Adrenal gland (tissue), 12 donors: ENCODE data around the gene TBC1D10A. TPM values are rescaled to one million over a fixed set of nuclear protein-coding genes. Genes with fewer than 3 reads are reported as not detected.

Experiments used
- DNase-seq, 7 donors: peaks; one replicate each; pipeline ENCODE4 v3.0.0-alpha.2; 2019 to 2020
- H3K27ac ChIP-seq, 5 donors: fragments of 200-600 bp; sonication (generic) in 4 of 5; 1 replicate in 3 of 5; 2 replicates in 2 of 5; pipeline versions ENCODE4 v1.5.1 to v1.8.0; 2016 to 2020; ENCODE audit warnings: mild to moderate bottlenecking in 1 of 5
- H3K27me3 ChIP-seq: fragments of 200-600 bp; 2 replicates; pipeline ENCODE4 v1.8.0; 2021
- H3K36me3 ChIP-seq, 2 donors: fragments of 200-600 bp; replicated peaks in 1 of 2; 1 replicate in 1 of 2; 2 replicates in 1 of 2; pipeline versions ENCODE4 v1.5.1 to v1.8.0; 2018 to 2022
- H3K4me1 ChIP-seq, 2 donors: fragments of 200-600 bp; replicated peaks in 1 of 2; 1 replicate in 1 of 2; 2 replicates in 1 of 2; pipeline versions ENCODE4 v1.5.1 to v1.8.0; 2018 to 2021
- H3K4me3 ChIP-seq, 4 donors: fragments of 200-600 bp; sonication (generic) in 3 of 4; one replicate each; pipeline ENCODE4 v1.5.1; 2016 to 2018
- H3K9me3 ChIP-seq, 3 donors: fragments of 200-600 bp; sonication (generic) in 1 of 3; replicated peaks in 1 of 3; 1 replicate in 2 of 3; 2 replicates in 1 of 3; pipeline versions ENCODE4 v1.5.1 to v1.8.0; 2016 to 2021
- CTCF ChIP-seq, 6 experiments: fragments of 450-650 bp in 4 of 6; fragments of 200-600 bp in 2 of 6; sonication (generic) in 1 of 6; IDR thresholded peaks; 1 replicate in 5 of 6; 2 replicates in 1 of 6; pipeline versions ENCODE4 v1.5.1 to v1.8.0; 2016 to 2021; ENCODE audit warnings: antibody characterized with exemption in 6 of 6, mild to moderate bottlenecking in 2 of 6, moderate library complexity in 1 of 6
- POLR2A ChIP-seq, 2 donors: fragments of 450-650 bp; IDR thresholded peaks; one replicate each; pipeline ENCODE4 v1.6.1; 2017; ENCODE audit warnings: antibody characterized with exemption in 2 of 2, mild to moderate bottlenecking in 2 of 2, moderate library complexity in 1 of 2
- WGBS, 4 donors: extraction: QIAGEN DNeasy Blood & Tissue Kit in 2 of 4; methylation state at CpG; one replicate each; pipeline versions ENCODE4 v1.1.5 to v1.1.7; 2013 to 2017; 5-methylcytosine and 5-hydroxymethylcytosine counted together
- intact Hi-C, 2 donors: fragments of 100-400 bp; cut with DNase I; formaldehyde crosslinking; loops; one replicate each; pipeline versions ENCODE4 v1.14.1 to v1.15.0; 2022 to 2023
- polyA plus RNA-seq, 3 donors: library from polyadenylated mRNA; stranded (reverse); fragments of 200-250 nt in 2 of 3; fragments of 350-450 nt in 1 of 3; fragmentation: Illumina TruSeq in 1 of 3; extraction: RNeasy Lipid Tissue Mini Kit (QIAGEN cat#74804) in 1 of 3; gene quantifications; one replicate each; pipeline ENCODE4 v1.2.3, GENCODE V29; 2013 to 2014
- total RNA-seq, 9 donors: library from RNA; depleted of rRNA in 4 of 9; stranded (reverse); fragments of >200 nt in 4 of 9; fragments of 120-200 nt in 1 of 9; fragmentation: NEBNext Ultra II Directional in 1 of 9; extraction: Animal tissue kit (Norgen Biotek cat#: 25700) in 1 of 9; gene quantifications; one replicate each; pipeline versions ENCODE4 v1.1.0 to v1.2.4, GENCODE V29; 2013 to 2023
- donor health status: healthy with polysubstance abuse.
- donor health status: Bipolar disorder and iron deficiency.
- donor health status: DM: yes; HTN: yes; CAD: no.
- donor health status: DM: no; HTN: no; CAD: no.
- donor health status: DM: no; HTN: no; CAD: no.
- donor health status: DM: yes; HTN: yes; CAD: no.

Gene TBC1D10A
- total and polyA plus RNA-seq, 12 donors: 11.7 to 55.0 (median 29.6) TPM

GRCh38 chr22:30333707-30334087, 7.0 kb upstream of the TBC1D10A start:
- Histone ChIP-seq H3K9me3 (no peaks in the 10 kb centered on the region), H3K36me3 (peaks cover 0 to 66% of the 10 kb centered on the region in 2 donors), H3K27ac (no peak overlapping the region), H3K4me1 (no peaks in the 10 kb centered on the region), H3K4me3 (no peak overlapping the region), H3K27me3 (no peaks in the 10 kb centered on the region)
- DNase-seq: no peak
- TF ChIP-seq POLR2A (IDR thresholded peaks at IDR 0.05) (no peak), CTCF (IDR thresholded peaks at IDR 0.05) (no peak)
- WGBS, 4 donors: 81 to 89% (median 86%) methylated on average over 3 of the region's 3 CpGs
- intact Hi-C loops: no loop called here

- Histone ChIP-seq H3K27me3 (no peaks in the 10 kb centered on the region), H3K36me3 (peaks cover 0 to 61% of the 10 kb centered on the region in 2 donors), H3K4me1 (no peaks in the 10 kb centered on the region), H3K4me3 (no peak overlapping the region), H3K27ac (no peak overlapping the region), H3K9me3 (no peaks in the 10 kb centered on the region)
- DNase-seq: no peak
- 83 to 94% (median 88%) methylated on average over 2 of the region's 2 CpGs for WGBS, 4 donors
- TF ChIP-seq POLR2A (IDR thresholded peaks at IDR 0.05) (no peak), CTCF (IDR thresholded peaks at IDR 0.05) (no peak)
- intact Hi-C loops: no loop called here
Observed at GRCh38 chr22:30332994-30333706, 6.4 kb upstream of the TBC1D10A start.

GRCh38 chr22:30332551-30332950, 5.8 kb upstream of the TBC1D10A start:
- intact Hi-C loops: no loop called here
- Histone ChIP-seq H3K27ac (no peak overlapping the region), H3K36me3 (peaks cover 0 to 55% of the 10 kb centered on the region in 2 donors), H3K4me1 (peaks cover under 1 to 1% of the 10 kb centered on the region in 2 donors), H3K27me3 (no peaks in the 10 kb centered on the region), H3K4me3 (no peak overlapping the region), H3K9me3 (no peaks in the 10 kb centered on the region)
- TF ChIP-seq CTCF (IDR thresholded peaks at IDR 0.05) (no peak), POLR2A (IDR thresholded peaks at IDR 0.05) (no peak)
- DNase-seq: no peak
- WGBS, 4 donors: 79 to 90% (median 85%) methylated on average over 5 of the region's 5 CpGs

GRCh38 chr22:30328466-30329049, 1.8 kb upstream of the TBC1D10A start:
- Histone ChIP-seq H3K27me3 (no peaks in the 10 kb centered on the region), H3K4me3 (no peak overlapping the region), H3K4me1 (peaks cover 29 to 30% of the 10 kb centered on the region in 2 donors), H3K9me3 (no peaks in the 10 kb centered on the region), H3K27ac (no peak overlapping the region), H3K36me3 (peaks cover 0 to 15% of the 10 kb centered on the region in 2 donors)
- DNase-seq: no peak
- intact Hi-C loops: loop anchor here in 1 of 2 donors (5.0 kb wide), 1 partner anchor 41 kb away; the partner anchor contains the start of gene CASTOR1
- TF ChIP-seq POLR2A (IDR thresholded peaks at IDR 0.05) (no peak), CTCF (IDR thresholded peaks at IDR 0.05) (no peak)
- WGBS, 4 donors: 75 to 91% (median 79%) methylated on average over 3 of the region's 3 CpGs
